HG02588 (cell line): Measurements from ENCODE around the gene ZNF618.
"Not testable (repeated sequence)": the region's sequence is repeated elsewhere in the genome, so short reads cannot be mapped to it uniquely, and the experiment has no call there.

Experiments used
- ATAC-seq: cut with Tn5 transposase; IDR thresholded peaks from one replicate; pipeline ENCODE4 v1.9.1; 2021; ENCODE audit warnings: mild to moderate bottlenecking, moderate library complexity; ENCODE audit not compliant: unreplicated experiment

The ZNF618 gene

GRCh38 chr9:114034196-114034595, 158.1 kb downstream of the ZNF618 start:
- ATAC-seq: no peak

GRCh38 chr9:114034661-114035062, 158.6 kb downstream of the ZNF618 start:
- ATAC-seq: no peak

- no peak for ATAC-seq
Measured at GRCh38 chr9:114035221-114035844, 159.2 kb downstream of the ZNF618 start.

- no peak for ATAC-seq
Measured at GRCh38 chr9:114035845-114036801, 160.0 kb downstream of the ZNF618 start.

GRCh38 chr9:114037249-114037648, 161.1 kb downstream of the ZNF618 start:
- no peak for ATAC-seq

GRCh38 chr9:114037961-114038723, 162.0 kb downstream of the ZNF618 start:
- no peak for ATAC-seq

GRCh38 chr9:114038724-114039313, 162.7 kb downstream of the ZNF618 start:
- no peak for ATAC-seq

GRCh38 chr9:114039484-114039883, 163.4 kb downstream of the ZNF618 start:
- no peak for ATAC-seq

- ATAC-seq: not testable (repeated sequence)
Measured at GRCh38 chr9:114043660-114044059, 167.6 kb downstream of the ZNF618 start.

GRCh38 chr9:114046237-114046755, 170.2 kb downstream of the ZNF618 start:
- no peak for ATAC-seq

- ATAC-seq: no peak
Measured at GRCh38 chr9:114046875-114047274, 170.8 kb downstream of the ZNF618 start.

- ATAC-seq: no peak
Measured at GRCh38 chr9:114047717-114048116, 171.6 kb downstream of the ZNF618 start.

- ATAC-seq: no peak
Measured at GRCh38 chr9:114048533-114049415, 172.7 kb downstream of the ZNF618 start.

GRCh38 chr9:114049441-114050225, 173.5 kb downstream of the ZNF618 start:
- no peak for ATAC-seq

GRCh38 chr9:114050226-114050568, 174.1 kb downstream of the ZNF618 start:
- ATAC-seq: no peak

GRCh38 chr9:114050646-114051045, 174.5 kb downstream of the ZNF618 start:
- no peak for ATAC-seq

- no peak for ATAC-seq
Measured at GRCh38 chr9:114051281-114051680, 175.2 kb downstream of the ZNF618 start.

GRCh38 chr9:114051706-114052105, 175.6 kb downstream of the ZNF618 start:
- ATAC-seq: no peak
